Subcutaneous adipose tissue (tissue), 4 donors: ENCODE data around the gene CYP11A1. TPM values are rescaled to one million over a fixed set of nuclear protein-coding genes. Genes with fewer than 3 reads are reported as not detected.

ENCODE experiments used
- total RNA-seq, 4 donors: library from RNA; depleted of rRNA; stranded (reverse); fragments of >200 nt; gene quantifications; one replicate each; pipeline ENCODE4 v1.1.0, GENCODE V29; 2016
- TF ChIP-seq, protein P1 (sequence below): fragments of 450-650 bp; IDR thresholded peaks from one replicate; pipeline ENCODE4 v1.5.1; 2016; ENCODE audit warnings: low read depth, mild to moderate bottlenecking, control low read depth, antibody characterized with exemption, moderate library complexity

The CYP11A1 gene
- total RNA-seq: 1 to 10 TPM; 1.6 to 3.6 (median 2.5) TPM

GRCh38 chr15:74367296-74367854, at the start of gene CYP11A1:
Gene CYP11A1 (minus strand): TSS chr15:74367646. CDS start chr15:74367585, 61 bp downstream.
- TF ChIP-seq, protein P1, sequence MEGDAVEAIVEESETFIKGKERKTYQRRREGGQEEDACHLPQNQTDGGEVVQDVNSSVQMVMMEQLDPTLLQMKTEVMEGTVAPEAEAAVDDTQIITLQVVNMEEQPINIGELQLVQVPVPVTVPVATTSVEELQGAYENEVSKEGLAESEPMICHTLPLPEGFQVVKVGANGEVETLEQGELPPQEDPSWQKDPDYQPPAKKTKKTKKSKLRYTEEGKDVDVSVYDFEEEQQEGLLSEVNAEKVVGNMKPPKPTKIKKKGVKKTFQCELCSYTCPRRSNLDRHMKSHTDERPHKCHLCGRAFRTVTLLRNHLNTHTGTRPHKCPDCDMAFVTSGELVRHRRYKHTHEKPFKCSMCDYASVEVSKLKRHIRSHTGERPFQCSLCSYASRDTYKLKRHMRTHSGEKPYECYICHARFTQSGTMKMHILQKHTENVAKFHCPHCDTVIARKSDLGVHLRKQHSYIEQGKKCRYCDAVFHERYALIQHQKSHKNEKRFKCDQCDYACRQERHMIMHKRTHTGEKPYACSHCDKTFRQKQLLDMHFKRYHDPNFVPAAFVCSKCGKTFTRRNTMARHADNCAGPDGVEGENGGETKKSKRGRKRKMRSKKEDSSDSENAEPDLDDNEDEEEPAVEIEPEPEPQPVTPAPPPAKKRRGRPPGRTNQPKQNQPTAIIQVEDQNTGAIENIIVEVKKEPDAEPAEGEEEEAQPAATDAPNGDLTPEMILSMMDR: no peak

DNA sequence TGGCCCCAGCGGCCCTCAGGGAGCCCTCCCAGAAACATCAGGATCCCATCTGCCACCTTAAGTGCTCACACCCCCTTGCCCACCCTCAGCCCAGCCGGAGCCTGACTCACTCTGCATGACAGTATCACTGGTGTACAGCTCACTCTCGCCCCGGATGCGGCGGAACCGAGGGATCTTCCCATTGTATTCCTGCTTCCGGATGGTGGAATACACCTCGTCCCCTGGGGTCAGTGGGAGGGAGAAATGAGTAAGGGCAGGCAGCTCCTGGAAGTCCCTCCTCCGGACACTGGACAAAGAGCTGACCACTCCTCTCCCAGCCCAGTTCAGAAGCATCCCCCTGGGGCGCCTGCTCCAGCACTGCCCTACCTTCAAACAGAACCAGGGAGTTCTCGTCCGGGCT, 49.8 kb upstream of the CYP11A1 start:
- TF ChIP-seq, protein P1: no peak

- TF ChIP-seq, protein P1: no peak
These were observed 48.8 kb upstream of the CYP11A1 start for GRCh38 chr15:74415966-74416916.

- TF ChIP-seq, protein P1: no peak
These were observed 47.3 kb upstream of the CYP11A1 start for GRCh38 chr15:74414603-74415338.

DNA sequence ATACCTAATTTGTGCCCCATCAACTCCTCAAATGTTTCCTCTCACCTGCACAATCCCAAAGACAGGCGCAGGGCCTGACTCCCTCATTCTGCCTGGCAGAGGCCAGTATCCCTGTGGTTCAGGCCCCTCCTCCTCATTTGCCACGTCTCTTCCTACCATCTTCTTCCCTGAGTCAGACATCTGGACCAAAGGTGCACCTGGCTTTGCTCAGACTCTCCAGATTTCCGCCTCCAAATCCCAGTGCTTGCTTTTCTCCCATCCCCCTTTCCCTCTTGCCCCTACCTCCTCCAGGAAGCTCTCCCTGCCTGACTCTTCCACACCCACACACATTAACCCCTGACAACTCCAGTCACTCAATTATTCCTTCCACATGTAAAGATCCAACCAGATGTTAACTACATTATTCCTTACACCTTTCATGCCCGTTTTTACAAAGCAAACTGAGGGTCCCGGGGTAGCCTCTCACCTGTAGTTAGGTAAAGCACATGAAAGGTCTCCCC, 46.7 kb upstream of the CYP11A1 start:
- TF ChIP-seq, protein P1: no peak

GRCh38 chr15:74413350-74414080, 46.1 kb upstream of the CYP11A1 start:
- TF ChIP-seq, protein P1: no peak
